Germinal center (tissue), 1 donor: ENCODE results near the gene DPAGT1.
"Not testable (repeated sequence)": the region's sequence is repeated elsewhere in the genome, so short reads cannot be mapped to it uniquely, and the experiment has no call there.

ENCODE experiments used
- DNase-seq: peaks from one replicate; pipeline ENCODE4 v3.0.0; 2012; ENCODE audit warnings: mixed read lengths, low spot score

The DPAGT1 gene

DNA sequence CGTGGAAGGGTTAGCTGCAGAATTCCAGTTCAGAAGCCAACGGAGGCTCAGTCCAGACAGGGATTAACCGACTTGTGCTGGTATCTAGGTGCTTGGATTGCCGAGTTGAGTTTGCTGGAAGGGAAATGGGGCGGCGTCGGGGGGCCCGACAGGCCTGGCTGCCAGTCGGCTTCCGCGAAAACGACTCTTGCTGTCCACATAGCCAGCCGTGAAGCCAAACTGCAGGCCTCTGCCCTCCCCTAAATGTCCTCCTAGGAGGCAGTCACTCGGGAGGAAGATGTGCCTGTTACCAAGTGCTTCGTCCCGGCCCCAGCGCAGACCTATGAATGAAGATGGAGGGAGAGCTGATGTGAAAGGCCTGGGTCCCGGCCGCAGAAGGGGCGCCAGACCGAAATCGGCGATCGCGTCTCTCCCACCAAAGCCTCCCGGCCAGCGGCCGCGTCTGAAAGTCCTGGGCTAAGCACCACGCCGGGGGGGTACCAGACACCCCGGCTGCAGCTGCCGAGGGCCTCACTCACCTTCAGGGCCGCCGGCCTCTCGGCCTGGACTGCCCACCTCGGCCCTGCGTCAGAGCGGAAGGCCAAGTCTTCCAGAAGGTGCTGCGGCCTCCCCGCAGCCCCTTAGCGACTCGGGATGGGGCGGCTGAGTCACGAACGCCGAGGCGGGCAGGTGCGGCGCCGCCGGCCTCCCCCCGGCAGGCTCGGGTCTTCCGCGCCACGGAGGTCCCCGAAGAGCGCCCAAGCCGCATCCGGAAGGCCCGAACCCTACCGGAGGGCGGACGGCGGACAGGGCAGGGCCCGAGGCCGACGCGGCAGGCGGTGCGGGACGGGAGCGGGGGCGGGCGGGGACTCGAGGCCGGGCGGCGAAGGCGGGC, 7.5 kb downstream of the DPAGT1 start:
- DNase-seq: peak; percentile 33

DNA sequence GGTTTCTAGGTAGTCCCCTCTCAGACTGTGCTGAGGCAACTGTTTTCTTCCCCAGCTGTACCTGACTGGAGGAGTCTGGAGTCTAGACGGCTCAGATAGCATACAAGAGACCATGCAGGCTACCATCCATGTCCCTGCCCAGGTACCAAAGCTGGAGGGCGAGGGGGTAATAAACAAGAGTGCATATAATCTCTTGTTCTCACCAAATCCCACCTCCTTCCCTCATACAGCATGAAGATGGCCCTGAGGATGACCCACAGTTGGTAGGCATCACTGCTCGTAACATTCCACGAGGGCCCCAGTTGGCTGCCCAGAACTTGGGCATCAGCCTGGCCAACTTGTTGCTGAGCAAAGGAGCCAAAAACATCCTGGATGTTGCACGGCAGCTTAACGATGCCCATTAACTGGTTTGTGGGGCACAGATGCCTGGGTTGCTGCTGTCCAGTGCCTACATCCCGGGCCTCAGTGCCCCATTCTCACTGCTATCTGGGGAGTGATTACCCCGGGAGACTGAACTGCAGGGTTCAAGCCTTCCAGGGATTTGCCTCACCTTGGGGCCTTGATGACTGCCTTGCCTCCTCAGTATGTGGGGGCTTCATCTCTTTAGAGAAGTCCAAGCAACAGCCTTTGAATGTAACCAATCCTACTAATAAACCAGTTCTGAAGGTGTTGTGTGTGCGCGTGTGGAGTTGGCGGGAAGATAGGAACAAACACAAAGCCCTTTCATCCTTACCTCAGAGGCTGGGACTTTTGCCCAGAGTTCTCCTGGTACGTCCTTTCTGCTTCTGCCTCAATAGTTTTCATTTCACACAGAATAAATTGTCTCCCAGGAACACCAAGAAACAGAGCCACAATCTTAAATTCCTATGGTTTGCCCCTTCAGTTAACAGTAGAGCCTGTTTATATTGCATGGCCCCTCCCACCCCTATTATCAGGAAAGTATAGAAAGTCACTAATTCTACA, 8.5 kb downstream of the DPAGT1 start:
- DNase-seq: no peak

GRCh38 chr11:119091966-119092879, 9.4 kb downstream of the DPAGT1 start:
- no peak for DNase-seq

- DNase-seq: no peak
These were observed 10.5 kb downstream of the DPAGT1 start for GRCh38 chr11:119091178-119091577.

DNA sequence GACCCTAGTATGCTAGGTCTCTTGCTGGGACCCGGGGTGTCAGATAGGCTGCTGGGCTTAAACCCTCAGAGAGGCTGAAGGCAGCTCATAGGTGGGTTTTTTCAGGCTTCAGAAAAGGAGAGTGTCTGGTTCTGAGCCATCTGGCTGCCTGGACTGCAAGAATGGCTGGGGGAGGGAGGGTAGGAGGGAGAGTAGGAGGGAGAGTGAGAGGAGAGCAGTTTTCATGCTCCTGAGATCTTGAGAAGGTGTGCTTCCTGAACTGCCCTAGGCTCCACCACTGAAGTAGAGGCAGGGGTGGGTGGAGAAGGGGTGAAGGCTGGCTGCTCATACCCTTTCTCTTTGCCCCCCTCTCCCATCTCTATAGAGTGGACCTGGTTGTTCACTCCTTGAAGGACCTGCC, 12.3 kb downstream of the DPAGT1 start:
- no peak for DNase-seq

DNA sequence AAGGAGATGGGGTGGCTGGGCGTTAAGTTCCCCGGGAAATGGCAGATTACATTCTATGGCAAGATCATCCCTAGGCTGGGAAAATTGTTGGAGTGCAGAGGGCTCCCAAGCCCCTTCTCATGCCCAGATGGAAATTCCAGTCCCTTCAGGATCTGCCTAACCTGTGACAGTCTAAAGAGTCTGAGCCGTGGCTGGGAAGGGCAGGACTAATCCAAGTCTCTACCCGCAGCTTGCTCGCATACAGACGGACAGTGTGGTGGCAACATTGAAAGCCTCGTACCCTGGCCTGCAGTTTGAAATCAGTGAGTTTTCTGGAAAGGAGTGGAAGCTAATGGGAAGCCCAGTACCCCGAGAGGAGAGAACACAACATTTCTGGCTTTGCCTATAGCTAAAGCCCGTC, 13.2 kb downstream of the DPAGT1 start:
- DNase-seq: no peak

DNA sequence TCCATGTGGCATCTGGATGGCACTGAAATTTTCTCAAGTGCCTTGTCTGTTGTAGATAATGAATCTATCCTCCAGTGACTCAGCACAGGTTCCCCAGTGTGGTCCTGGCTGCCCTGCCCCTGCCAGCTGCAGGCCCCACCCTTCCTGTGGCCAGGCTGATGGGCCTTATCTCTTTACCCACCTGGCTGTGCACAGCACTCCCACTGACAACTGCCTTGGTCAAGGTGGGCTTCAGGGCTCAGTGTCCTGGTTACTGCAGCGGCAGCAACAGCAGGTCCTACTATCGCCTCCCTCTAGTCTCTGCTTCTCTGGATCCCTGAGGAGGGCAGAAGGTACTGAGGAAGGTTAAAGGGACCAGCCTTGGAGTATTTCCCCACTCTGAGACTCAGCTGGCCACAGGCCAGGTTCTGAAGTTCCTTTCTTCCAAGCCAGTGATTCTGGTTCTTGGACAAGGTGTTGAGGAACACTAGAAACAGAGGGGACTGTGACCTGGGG, 13.9 kb downstream of the DPAGT1 start:
- no peak for DNase-seq

- no peak for DNase-seq
These were observed 14.5 kb downstream of the DPAGT1 start for GRCh38 chr11:119087123-119087522.

DNA sequence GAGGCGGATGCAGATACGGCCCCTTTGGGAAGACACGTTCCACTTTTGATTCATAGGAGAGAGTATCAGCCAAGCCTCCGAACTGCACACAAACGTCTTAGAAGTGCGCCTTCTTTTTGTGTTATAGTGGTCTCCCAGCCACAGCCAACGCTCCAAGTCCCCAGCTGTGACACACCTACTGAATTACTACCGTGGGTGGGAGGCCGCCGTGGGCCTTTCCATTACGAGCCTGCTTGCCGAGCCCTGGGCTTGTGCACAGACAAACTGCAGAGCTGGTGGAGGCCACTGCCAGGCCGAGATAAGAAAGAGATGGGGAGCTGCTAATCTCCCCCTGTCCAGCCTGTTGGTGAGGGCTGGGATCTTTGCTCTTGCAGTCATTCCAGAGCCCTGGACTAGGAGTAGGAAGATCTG, 16.2 kb downstream of the DPAGT1 start:
- DNase-seq: no peak

- DNase-seq: peak; percentile 87
These were observed 16.8 kb downstream of the DPAGT1 start, which contains the start of gene HMBS for GRCh38 chr11:119084663-119085436. Gene HMBS, plus strand, starts transcription at chr11:119084881. Its CDS starts 153 bp downstream, at chr11:119085034.

GRCh38 chr11:119081682-119082260, 19.9 kb downstream of the DPAGT1 start:
- DNase-seq: no peak

DNA sequence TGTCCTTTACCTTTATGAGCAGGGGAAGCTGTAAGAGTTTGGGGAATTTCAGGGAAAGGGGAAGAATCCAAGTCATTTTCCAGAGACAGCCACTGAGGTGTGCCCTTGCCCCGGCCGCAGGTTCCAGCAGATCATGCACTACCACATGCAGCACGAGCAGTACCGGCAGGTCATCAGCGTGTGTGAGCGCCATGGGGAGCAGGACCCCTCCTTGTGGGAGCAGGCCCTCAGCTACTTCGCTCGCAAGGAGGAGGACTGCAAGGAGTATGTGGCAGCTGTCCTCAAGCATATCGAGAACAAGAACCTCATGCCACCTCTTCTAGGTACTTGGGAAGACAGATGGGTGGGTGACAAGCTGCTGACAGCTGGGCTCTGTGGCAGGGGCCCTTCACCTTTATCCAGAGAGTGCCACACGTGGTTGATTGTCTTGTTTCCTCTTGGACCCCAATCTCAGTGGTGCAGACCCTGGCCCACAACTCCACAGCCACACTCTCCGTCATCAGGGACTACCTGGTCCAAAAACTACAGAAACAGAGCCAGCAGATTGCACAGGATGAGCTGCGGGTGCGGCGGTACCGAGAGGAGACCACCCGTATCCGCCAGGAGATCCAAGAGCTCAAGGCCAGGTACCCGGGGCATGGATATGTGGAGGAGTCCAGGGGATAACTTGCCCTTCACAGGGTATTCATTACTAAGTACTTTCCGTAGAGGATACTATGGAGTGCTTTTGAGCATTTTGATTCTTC, 22.8 kb downstream of the DPAGT1 start:
- no peak for DNase-seq

DNA sequence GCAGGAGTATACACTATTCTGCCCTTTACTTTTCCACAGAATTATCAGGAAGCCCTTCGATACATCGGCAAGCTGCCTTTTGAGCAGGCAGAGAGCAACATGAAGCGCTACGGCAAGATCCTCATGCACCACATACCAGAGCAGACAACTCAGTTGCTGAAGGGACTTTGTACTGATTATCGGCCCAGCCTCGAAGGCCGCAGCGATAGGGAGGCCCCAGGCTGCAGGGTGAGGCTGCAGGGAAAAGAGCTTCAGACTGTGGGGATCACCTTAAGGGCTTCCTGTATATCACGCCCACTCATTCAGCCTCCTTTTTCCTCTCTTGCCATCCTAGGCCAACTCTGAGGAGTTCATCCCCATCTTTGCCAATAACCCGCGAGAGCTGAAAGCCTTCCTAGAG, 23.8 kb downstream of the DPAGT1 start:
- DNase-seq: no peak

GRCh38 chr11:119067371-119068222, 34.1 kb downstream of the DPAGT1 start, which contains the start of gene VPS11:
Gene VPS11, plus strand, starts transcription at chr11:119067818. Its CDS starts 6 bp downstream, at chr11:119067824.
- DNase-seq: peak; percentile 98

DNA sequence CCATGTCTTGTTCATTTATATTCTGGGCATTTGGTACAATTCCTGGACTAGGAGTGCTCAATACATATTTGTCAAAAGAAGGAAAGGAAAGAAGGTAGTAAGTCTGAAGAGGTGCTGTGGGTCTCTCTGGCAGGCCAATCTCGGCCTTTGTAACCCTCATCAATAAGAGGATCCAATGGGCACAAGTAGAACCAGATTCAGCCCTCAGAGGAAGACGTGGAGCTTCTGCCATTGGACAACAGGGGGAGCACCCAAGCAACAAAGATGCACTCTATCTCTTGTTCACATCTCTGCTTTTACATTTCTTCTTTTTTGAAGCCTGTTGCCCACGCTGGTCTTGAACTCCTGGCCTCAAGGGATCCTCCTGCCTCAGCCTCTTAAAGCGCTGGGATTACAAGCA, 36.3 kb downstream of the DPAGT1 start:
- peak; percentile 53 for DNase-seq

- DNase-seq: no peak
These were observed 38.9 kb downstream of the DPAGT1 start for GRCh38 chr11:119062779-119063178.

DNA sequence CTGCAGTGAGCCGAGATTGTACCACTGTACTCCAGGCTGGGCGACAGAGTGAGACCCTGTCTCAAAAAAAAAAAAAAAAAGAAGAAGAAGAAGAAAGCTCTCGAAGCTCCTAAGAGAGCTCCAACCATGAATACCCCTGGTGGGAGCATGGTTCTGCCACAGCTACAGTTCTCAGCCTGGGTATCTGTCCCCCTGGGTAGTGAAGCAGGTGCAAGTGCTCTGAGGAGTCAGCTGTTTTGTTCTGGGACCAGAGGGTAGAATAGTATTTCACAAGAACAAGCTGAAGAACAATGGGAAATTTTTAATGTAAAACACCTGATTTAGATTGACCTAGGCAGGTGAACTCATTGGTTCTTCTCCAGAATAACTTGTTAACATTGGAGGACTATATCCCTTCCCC, 40.4 kb downstream of the DPAGT1 start:
- DNase-seq: no peak

DNA sequence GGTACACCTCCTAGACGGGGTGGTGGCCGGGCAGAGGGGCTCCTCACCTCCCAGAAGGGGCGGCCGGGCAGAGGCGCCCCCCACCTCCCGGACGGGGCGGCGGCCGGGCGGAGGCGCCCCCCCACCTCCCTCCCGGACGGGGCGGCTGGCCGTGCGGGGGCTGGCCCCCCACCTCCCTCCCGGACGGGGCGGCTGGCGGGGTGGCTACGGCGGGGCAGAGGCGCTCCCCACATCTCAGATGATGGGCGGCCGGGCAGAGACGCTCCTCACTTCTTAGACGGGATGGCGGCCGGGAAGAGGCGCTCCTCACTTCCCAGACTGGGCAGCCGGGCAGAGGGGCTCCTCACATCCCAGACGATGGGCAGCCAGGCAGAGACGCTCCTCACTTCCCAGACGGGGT, 42.5 kb downstream of the DPAGT1 start:
- not testable (repeated sequence) for DNase-seq
